ENCODE data around the gene GEMIN5. TPM values are rescaled to one million over a fixed set of nuclear protein-coding genes. Genes with fewer than 3 reads are reported as not detected.
"Not testable (repeated sequence)": the region's sequence is repeated elsewhere in the genome, so short reads cannot be mapped to it uniquely, and the experiment has no call there.

Gene GEMIN5
- polyA plus RNA-seq, 1 donor: 16.4 TPM

DNA sequence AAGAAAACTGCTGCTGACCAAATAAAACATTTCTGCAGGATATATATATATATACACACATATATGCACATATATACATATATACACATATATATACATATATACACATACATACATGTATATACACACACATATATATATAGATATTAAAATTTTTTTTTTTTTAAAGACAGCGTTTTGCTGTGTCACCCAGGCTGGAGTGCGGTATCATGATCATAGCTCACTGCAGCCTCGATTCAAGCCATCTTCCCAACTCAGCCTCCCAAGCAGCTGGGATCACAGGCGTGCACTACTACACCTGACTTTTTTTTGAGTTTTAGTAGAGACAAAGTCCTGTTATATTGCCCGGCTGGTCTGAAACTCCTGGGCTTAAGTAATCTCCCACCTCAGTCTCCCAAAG, 5.5 kb upstream of the GEMIN5 start:
- DNase-seq: no peak

- peak; percentile 93 for DNase-seq
Measured at GRCh38 chr5:154940772-154941620, 3.0 kb upstream of the GEMIN5 start, which contains the start of gene MRPL22. TSS of gene MRPL22 (plus strand) at chr5:154941073. CDS start at chr5:154941111, 38 bp downstream.

DNA sequence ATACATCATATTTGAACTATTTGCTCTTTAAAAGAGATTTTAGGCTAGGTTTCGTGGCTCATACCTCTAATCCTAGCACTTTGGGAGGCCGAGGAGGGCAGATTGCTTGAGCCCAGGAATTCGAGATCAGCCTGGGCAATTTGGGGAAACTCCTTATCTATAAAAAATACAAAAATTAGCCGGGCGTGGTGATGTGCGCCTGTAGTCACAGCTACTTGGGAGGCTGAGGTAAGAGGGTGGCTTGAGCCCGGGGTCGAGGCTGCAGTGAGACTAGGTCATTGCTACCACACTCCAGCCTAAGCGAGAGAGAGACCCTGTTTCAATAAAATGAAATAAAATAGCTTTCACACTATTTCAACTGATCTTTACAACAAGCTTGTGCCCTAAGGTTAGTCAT, 2.4 kb upstream of the GEMIN5 start:
- no peak for DNase-seq

DNA sequence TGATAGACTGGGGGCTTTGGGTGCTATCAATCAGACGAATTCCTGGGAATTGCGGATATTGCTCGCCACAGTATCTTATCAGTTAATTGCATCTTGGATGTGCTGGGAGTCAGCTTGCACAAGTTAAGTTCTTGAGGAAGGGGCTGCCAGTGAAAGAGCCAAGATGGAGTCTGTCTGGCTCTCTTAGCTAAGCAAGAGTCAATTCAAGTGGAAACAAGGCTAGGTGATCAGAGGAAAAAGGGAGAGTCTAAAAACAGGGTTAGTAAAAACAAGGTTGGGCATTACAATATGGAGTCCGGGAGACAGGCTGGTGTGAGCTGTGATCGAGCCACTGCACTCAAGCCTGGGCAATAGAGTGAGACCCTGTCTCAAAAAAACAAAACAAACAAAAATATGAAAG, 1.4 kb upstream of the GEMIN5 start:
- DNase-seq: not testable (repeated sequence)

DNA sequence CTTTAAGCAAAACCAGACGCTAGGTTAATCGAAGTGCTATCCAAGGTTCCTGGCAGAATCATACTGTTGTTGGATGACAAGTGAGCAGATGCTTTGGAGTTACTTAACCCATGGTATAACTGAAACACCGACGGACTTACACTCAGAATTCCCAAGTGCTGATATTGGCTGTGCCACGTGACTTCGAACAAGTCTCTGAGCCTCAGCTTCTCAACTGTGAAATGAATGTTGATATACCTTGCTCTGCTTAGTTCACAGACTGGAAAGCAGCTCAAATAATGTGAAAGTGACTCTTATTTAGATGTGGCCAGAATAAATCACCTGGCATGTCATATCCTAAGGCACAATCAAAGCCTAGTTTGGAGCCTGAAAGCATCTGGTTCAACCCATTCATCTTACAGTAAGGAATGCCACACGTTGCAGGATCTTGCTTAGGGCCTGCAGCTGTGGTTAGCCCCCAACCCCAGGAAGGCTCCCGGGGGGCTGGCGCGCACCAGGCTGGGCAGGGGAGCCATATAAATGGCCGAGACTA, 759 bp downstream of the GEMIN5 start:
- DNase-seq: no peak

DNA sequence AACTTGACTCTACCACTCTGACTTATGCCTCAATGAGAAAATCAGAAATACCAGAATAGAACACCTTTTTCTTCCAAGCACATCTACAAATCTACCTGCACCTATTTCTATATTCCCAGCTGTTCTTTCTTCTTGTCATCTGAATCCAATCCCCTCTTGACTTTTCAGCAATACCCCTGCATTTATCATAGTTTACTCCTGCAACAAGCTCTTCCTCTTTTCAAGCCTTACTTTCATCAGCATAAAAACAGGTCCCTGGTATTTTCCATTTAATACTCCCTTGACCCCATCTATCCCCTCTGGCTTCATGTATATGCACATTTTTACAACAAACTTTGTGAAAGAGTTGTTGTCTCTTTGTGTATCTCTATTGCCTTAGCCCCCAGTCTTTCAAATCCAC, 3.1 kb downstream of the GEMIN5 start:
- no peak for DNase-seq

- DNase-seq: no peak
Measured at GRCh38 chr5:154933537-154933936, 4.5 kb downstream of the GEMIN5 start.

GRCh38 chr5:154923441-154924430, 14.3 kb downstream of the GEMIN5 start:
- DNase-seq: no peak

GRCh38 chr5:154917757-154918156, 20.3 kb downstream of the GEMIN5 start:
- DNase-seq: no peak

DNA sequence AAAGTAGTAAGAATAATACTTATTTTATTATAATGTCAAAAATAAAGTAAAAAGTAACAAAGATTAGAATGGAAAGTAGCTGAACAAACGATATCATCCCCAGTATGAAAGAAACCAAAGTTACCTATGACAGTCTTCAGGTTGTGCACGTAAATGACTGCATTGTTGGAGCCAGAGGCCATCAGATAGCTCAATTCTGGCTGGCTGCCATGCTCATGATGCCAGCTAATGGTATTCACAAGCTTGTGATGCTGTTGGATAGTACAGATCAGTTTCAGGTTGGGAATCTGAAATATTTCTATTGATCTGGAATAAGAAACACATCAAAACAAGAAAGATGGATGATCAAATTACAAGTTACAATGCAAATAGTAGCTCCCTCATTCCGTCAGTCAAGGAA, 21.1 kb downstream of the GEMIN5 start:
- no peak for DNase-seq

DNA sequence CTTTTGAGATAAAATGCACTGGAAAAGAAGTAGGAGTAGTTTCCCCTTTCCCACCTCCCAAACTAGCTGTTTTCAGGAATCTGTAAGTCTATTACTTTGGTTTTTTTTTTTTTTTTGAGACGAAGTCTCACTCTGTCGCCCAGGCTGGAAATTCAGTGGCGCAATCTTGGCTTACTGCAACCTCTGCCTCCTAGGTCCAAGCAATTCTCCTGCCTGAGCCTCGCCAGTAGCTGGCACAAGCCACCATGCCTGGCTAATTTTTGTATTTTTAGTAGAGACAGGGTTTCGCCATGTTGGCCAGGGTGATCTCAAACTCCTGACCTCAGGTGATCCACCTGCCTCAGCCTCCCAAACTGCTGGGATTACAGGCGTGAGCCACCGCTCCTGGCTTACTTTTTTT, 32.4 kb downstream of the GEMIN5 start:
- not testable (repeated sequence) for DNase-seq

GRCh38 chr5:154901913-154902312, 36.1 kb downstream of the GEMIN5 start:
- no peak for DNase-seq

GRCh38 chr5:154901276-154901675, 36.7 kb downstream of the GEMIN5 start:
- DNase-seq: no peak

DNA sequence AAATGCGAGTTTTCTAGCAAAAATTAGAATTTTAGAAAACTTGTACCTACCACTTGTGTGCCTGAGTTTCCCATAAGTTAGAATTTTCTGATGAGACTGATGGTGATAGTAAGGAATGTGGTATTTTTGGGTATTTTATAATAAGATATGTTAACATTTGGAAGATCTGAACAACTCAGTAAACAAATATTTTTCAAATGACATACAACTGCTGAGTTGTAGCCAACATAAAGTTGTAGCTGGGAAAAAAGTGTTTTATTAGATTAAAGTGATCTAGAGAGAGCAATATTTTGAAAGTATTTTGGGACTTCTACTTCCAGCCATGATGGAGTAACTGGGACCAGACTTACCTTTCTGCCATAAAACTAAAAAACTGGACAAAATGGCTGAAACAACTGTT, 37.9 kb downstream of the GEMIN5 start:
- no peak for DNase-seq

DNA sequence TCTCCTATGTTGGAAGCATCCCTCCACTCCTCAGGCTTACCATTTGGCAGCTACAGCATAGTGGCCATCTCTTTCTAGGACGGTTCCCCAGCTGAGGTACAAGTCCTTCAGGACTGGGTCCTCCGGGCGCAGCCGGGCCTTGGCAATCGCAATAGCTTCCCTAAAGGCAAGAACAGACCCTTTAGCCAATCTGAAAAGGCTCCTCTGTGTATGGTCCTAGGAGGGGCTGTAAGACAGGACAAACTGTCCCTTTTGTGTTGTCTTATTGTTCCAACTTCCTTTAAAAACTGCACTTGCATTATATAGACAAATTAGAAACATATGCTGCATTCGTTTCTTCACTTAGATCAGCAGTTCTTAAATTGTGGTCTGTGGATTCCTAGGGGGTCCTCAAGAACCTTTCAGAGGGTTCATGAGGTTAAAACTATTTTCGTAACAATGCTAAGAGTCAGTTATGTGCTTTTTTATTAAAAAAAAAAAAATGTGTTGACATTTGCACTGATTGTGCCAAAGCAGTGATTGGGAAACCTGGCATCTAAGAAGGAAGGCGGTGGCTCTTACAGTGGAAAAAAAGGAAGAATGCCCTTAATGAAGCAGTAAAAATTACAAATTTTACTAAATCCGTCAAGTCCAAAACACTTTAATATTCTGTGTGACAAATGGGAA, 38.7 kb downstream of the GEMIN5 start:
- DNase-seq: peak; percentile 23

- DNase-seq: peak; percentile 44
Measured at GRCh38 chr5:154898210-154898609, 39.8 kb downstream of the GEMIN5 start.

DNA sequence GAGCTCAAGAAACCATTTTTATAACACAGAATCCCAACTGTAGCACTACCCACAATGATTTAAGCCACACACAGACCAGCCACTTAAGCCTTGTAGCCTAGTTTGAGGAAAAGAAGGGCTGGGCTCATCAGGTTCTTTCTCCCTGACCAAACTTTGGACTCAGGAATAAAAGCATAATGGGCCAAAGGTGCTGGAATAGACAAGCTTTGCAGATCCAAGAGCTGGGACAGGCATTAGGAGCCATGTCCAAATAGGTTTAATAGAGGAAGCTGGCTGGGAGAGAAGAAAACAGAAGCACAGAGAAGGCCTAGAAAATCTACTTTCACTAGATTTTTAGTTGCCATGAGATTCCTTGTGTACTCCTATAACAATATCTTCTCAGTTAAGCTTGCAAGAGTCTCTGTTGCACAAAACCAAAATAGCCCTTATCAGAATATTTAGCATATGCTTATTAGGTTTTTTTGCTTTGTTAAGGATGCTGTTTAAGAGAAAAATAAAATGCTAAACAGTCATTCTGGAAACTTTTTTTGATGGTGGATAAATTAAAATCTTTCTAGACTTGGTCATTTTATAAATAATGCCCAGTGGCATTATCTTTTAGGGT, 41.3 kb downstream of the GEMIN5 start:
- no peak for DNase-seq

GRCh38 chr5:154895606-154896561, 42.1 kb downstream of the GEMIN5 start:
- DNase-seq: no peak

- no peak for DNase-seq
Measured at GRCh38 chr5:154893381-154893780, 44.6 kb downstream of the GEMIN5 start.

DNA sequence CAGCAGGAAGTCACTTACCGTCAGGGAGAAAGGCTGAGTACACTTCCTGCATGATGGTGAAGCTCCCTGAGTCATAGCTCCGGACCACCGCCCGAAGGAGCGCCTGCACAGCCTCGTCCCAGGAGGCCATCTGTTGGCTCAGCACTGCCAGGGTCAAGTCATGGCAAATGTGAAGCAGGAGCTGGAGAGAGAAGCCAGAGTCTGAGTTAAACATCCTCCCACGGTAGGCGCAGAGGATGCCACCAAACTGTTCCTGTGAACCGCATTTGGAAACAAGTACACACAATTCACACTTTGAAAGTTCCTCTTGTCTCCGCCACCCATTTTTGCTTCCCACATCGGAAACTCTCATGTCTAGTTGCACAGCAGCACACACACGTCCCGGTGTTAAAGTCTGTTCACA, 45.6 kb downstream of the GEMIN5 start:
- DNase-seq: no peak

DNA sequence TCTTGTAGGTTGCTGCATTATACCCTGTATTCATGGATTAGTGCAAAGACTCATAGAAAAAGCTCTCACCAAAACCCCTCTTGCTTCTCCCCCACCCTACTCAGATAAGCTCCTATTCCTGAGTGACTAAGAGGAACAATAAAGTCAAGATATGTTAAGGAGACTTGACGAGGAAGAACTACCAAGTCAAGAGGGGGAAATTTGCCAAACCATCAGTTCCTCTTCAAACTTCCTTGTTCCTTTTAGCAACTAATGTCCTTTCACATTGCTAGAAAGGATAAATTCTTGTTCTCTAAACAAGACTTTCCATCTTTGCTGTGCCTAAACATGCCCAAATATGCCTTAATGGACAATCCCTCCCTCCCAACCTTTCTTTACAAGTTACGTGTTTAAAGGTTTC, 52.6 kb downstream of the GEMIN5 start:
- no peak for DNase-seq

Data from hindlimb muscle (tissue), 1 donor.